ENCODE data around the gene EXOC3L1. TPM values are rescaled to one million over a fixed set of nuclear protein-coding genes. Genes with fewer than 3 reads are reported as not detected.

The EXOC3L1 gene, protein sequence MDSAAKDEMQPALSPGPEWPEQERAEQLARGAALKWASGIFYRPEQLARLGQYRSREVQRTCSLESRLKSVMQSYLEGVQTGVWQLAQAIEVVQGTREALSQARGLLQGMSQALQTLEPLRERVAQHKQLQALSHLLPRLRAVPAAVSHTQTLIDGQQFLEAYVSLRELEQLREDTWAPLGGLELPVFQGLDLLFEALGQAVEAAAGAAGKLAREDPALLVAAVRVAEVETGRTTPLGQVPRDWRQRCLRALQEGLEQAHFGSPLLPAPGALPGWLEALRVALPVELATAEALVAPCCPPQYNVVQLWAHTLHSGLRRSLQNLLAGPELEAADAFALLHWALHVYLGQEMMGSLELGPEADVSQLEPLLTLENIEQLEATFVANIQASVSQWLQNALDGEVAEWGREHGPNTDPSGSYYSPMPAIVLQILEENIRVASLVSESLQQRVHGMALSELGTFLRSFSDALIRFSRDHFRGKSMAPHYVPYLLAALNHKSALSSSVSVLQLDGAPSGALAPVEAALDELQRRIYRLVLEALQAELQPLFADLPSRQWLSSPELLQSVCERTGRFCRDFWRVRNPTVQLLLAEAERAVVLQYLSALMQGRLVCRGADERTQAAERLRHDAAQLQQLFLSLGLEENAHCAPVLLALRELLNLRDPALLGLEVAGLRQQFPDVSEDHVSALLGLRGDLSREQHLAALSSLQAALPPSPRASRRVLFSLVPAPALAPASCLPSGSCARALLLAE
- under 0.01 TPM for total RNA-seq

DNA sequence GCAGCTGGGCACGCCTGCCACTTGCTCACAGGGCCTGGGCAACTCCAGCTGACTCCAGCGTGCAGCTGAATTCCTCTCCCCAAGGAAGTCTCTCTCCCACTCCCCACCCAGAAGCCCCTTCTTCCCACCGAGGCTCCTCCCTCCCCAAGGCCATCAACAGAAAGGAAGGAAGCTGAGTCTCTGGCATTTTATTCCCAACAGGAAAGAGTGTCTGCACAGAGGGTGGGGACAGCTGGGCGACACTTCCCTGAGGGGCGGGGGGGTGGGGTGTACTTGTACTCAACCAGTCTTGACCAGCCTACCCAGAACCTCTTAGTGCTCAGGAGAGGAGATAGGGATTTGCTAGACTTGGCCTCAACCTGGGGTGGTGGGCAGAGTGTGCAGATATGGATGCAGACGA is at the start of gene EXOC3L1:
Gene EXOC3L1 (minus strand): TSS at position 96 of the 400 bp plus-strand sequence. CDS start 460 bp downstream, outside the sequence.
- no peak for DNase-seq (ENCODE audit: low read depth in 2 of 3, low spot score in 2 of 3)

DNA sequence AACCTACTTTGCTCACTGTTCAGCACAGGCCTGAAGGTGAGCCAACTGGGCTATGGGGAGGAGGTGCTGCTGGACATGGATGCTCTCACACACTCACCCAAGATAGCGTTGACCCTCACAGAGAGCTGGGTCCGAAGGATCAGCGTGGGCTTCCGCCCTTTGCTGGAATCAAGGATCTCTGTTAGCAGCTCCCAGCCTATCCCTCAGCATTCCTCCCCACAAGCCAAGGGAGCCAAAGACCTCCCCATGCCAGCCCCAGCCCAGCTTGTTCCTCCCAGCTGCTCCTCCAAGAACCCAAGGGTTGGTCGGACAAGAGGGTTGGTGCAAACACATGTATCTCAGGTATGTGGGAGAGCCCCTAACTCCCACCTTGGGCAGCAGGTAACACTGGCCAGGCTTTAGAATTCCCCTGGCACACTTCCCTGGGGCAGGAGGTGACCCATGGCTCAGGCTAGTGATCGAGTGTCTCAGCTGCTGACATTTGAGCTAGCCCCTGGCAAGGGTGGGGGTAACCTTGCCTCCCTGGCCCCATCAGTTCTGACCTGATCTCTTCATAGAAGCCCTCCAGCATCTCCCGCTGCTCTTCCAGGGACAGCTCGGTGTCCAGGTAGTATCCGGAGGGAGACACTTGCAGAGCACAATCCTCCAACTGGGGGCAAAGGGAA is 49.0 kb upstream of the EXOC3L1 start:
- no peak for DNase-seq (ENCODE audit: low read depth in 2 of 3, low spot score in 2 of 3)

DNA sequence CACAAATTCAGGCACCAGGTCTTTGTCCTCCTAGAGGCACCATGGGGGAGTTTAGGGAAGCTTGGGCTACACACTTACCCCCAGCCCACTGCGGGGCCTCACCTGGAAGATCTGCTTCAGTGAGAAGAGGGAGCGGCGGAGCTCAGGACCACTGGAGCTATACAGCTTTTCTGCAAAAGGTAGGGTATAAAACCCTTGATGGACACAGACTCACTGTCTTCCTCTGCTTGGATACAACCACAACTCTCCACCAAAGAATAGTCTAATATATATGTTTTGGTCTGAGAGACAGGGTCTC is 48.3 kb upstream of the EXOC3L1 start:
- no peak for DNase-seq (ENCODE audit: low read depth in 2 of 3, low spot score in 2 of 3)

DNA sequence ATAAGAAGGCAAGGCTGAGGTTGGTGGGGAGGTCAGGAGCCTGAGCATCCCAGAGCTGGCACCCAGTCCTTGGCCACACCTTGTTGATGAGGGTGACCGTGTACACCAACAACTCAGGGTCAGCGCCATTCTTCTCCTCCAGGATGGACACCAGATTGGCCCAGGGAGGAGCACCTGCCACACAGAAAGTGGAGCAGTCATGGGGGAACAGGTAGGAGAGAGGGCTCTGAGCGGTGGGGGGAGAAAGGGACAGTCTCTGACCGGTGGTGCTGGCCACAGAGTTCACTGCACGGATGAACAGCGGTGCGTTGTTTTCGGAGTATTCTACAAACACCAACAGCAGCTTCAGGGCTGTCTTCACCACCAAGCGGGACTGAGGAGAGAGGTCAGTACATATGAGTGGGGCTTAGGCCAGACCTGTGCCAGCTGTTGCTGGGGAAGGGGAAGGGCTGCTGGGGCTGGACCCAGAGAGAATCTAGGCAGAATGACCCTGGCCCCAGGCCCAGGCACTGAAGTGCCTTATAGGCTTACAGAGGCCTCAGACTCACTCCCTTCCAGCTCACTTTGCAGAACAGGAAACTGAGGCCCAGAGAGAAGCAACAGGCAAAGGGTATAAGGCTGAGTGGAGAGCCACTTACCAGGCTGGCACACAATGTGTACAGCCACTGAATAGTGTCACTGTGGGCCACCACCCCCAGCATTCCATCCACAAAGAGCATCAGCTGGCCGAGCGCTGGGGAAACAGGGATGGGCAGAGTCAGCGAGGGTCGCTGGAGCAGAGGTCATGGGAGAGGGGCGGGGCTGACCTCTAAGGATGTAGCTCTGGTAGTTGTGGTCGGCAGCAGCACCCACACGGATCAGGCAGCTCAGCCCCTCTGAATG is 47.7 kb upstream of the EXOC3L1 start:
- DNase-seq (ENCODE audit: low read depth in 2 of 3, low spot score in 2 of 3) = no peak

DNA sequence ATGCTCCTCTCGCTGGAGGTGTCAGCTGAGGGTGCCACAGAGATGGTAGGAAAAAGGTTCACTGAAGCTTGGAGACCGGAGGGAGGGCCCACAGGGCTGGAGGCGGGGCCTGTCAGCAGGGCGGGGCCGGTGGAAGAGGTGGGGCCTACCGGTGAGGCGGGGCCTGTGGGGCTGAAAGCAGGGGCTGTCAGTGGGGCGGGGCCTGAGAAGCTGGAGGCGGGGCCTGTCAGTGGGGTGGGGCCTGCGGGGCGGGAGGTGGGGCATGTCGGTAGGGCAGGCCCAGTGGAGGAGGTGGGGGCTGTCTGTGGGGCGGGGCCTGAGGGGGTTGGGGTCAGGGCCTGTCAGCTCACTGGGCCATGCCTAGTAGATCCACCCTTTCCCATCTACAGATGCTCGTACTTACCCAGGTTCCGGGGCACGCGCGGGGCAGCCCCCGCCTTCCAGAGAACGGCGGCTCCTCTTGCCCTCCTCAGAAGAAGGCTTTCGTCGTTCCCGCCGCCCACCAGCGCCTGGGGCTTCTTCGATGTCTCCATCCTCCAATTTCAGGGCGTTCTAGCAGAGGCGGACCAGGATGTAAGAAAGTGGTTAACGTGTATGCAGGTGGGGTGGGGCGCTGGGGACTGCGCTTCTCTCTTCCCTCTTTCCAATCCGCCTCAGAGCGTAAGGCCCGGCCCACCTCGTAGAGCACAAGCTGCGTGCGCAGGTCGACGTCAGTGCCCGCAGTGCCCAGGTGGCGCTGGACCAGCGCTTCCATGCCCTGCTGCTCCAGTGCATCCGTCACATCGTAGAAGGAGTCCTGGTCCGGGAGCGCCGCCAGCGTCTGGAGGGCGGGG is 46.8 kb upstream of the EXOC3L1 start:
- peak; percentile 47 to 78 (median 67) for DNase-seq (ENCODE audit: low read depth in 2 of 3, low spot score in 2 of 3)

DNA sequence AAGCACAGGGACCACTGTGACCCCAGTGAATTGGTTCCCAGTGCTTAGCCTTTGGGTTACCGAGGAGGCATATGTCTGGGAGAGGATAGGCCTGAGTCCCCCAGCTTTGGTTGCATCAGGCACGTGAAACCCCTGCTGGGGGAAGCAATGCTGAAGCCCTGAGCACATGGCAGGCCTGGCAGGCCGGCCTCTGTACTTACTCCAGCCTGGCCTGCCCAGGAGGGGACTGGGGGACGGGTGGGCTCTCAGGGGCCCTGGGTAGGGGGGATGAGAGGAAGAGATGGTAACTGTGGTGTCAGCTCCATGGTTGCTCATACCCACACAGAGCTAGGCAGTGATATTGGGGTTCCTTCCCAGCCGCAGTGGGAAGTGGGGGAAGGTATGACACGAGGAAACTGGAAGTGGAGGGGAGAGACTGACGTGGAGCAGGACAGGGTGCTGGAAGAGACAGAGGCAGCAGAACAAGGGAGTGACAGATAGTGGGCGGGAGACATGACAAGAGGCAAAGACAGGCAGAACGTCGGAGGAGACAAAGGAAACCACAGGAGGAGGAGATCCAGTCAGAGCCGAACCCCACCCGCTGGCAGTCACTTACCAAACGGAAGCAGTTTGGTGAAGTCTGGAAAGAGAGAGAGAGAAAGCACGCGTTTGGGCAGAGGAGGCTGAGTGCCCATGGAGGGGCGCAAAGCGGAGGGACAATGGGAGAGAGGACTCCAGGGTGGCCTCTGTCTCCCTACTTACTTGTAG is 46.1 kb upstream of the EXOC3L1 start:
- no peak for DNase-seq (ENCODE audit: low read depth in 2 of 3, low spot score in 2 of 3)

DNA sequence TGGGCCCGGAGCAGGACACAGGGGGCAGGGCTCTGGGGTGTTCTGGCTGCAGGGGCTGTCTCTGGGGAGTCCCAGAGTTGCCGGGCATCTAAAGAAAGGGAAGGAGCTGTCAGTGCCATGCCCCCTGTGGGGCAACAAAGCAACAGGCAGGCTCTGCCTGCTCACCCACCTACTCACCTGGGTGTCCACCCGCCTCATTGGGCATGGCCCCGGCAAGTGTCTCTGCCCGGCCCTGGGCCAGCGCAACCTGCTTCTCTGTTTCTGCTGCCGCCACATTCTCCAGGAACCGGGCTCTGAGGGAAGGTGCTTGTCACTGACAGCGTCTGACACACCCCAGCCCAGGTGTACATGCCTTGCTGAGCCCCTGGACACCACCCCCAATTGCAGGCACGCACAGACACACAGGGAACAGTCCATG is 44.3 kb upstream of the EXOC3L1 start:
- no peak for DNase-seq (ENCODE audit: low read depth in 2 of 3, low spot score in 2 of 3)

DNA sequence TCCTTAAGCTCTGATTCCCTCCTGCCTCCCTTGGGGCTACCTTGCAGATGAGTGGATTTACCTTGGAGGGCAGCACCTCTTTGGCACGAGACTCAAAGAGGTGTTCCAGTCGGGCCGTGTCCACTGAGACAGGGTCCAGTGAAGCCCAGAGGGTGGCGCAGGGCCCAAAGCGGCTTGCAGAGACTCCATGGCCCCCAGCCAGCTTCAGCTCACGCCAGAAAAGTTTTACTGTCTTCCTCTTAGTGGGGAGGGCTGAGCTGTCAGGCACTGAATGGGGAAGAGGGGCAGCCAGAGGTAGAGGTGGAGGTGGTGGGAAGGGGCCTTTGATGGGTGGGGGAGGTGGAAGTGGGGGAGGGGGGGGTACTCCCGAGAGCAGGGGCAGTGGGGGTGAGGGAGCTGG is 43.7 kb upstream of the EXOC3L1 start:
- no peak for DNase-seq (ENCODE audit: low read depth in 2 of 3, low spot score in 2 of 3)

DNA sequence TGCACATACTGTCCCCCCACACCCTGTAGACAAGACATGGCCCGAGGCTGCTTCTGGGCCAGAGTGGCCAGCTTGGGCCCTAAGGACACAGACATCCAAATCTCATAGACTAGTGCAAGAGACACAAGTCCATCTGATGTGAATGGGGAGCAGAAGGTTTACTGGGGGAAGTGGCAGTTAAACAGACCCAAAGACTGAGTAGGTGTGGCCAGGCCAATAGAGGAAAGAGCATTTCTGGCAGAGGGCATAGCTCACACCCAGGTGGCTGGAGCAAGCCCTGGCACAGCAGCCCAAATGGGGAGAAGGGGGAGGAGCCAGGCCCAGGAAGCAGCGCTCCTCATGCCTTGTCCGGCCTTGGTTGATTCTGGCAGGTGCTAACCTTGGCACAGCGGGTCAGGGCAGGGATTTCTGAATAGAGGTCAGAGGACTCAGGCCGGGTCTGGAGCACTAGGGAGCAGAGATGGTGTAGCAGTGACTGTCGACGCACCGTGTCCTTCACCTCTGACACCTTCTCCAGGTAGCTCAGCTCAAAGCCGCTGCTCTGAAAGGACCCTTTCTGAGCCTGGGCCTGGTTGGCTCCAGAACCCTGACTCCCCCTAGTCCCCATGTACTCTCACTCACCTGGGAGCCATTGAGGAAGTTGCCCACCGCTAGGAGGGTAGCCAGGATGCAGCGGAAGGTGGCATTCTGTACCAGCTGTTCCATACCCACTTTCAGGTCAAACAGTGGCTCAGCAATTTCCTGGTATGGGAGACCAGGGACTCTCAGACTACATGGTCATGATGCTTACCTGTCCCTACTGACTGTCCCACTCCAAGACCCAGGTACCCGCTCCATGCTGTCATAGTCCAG is 41.1 kb upstream of the EXOC3L1 start:
- no peak for DNase-seq (ENCODE audit: low read depth in 2 of 3, low spot score in 2 of 3)

DNA sequence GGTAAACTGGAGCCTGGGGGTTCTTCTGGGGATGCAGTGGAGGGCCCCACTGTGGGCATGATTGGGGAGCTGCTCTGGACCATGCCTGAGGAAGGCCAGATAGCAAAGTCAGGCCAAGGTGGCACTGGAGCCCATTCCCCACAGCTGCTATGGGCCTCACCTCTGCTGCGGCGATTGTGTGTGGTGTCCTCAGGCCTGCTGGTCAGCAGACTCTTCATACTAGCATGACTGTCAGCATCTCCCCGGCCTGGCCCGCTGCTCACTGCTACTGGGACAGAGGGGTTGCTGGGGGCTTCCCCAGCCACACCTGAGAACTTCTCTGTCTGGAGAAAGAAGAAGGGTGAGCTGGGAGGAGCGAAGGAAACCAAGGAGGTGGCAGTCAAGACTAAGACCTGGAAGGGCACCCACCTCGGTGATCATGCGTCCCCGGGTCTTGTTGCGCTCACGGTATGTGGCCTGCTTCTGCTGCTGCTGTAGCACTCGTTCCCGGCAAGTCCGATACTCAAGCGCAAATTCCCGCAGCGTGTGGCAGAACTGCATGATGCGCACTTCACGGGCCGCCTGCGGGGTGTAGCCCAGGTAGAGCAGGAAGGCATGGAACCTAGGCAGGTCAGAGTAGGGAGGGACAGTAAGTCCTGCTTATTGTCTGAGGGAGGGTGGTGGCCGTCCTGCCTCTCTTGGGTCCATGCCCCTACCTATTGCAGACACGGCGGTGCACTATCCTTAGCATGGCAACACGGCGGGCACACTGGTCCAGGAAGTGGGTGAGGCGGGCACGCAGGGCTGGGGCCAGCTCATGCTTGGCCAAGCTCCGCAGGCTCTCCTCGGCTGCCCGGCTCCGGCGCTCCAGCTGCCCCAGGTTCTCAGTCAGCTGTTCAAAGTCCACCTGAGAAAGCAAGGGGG is 40.2 kb upstream of the EXOC3L1 start:
- DNase-seq (ENCODE audit: low read depth in 2 of 3, low spot score in 2 of 3) = no peak

DNA sequence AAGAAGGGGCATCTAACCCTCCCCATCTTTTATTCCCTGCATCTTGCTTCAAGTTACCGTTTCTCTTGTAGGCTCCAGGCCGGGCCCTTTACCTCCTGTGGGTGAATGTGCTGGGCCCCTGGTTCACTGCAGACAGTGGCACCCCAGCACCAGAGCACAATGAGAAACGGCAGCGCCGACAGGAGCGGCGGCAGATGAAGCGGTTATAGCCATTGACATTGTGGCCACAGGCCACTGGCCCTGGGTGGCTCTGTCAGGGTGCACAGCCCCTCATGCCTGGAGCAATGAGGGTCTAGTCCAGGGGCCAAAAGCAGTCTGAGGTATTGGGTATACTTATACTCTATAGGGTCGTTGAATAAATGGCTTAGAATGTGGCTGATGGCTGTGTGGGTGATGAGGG is 39.0 kb upstream of the EXOC3L1 start:
- no peak for DNase-seq (ENCODE audit: low read depth in 2 of 3, low spot score in 2 of 3)

DNA sequence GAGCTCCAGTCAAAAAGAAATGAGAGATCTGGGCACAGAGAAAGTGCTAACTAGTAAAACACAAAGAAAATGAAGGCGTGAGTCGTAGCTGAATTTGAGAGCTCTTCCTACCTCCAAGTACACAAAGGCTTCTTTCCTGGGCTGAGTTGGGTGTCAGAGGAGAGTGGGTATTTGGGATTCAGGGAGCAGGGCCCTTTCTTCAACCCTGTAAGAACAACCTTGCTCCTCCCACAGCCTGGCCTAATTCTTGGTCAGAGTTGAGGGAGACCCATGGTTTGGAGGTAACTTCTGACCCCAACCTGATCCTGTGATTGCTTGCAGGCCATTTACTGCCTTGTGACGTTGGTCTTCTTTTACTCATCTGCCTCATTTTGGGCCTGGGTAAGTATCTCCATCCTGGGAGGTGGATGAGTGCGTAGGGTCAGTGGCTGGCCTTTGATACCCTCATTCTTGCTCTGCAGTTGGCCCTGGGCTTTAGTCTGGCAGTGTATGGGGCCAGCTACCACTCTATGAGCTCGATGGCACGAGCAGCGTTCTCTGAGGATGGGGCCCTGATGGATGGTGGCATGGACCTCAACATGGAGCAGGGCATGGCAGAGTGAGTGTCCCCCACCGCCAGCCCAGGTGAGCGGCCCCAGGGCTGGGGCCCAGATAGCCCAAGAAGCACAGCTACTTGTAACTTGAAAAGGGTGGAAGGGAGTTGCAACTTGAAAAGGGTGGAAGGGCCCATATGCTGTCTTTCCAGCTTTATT is 38.3 kb upstream of the EXOC3L1 start:
- DNase-seq (ENCODE audit: low read depth in 2 of 3, low spot score in 2 of 3) = no peak

DNA sequence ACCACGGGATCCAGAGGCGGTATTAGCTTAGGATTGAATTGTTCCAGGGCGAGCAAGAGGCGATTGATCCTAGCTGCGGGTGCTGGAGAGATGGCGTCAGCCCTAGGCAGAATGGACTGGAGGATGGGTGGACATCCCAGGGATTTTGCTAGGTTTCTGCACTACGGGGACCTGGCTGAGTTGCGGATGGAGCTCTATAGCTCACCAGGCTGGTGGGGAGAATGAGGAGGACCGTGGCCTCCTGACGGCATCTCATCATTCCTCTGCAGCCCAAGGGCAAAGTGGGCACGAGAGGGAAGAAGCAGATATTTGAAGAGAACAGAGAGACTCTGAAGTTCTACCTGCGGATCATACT is 37.6 kb upstream of the EXOC3L1 start:
- DNase-seq (ENCODE audit: low read depth in 2 of 3, low spot score in 2 of 3) = no peak

DNA sequence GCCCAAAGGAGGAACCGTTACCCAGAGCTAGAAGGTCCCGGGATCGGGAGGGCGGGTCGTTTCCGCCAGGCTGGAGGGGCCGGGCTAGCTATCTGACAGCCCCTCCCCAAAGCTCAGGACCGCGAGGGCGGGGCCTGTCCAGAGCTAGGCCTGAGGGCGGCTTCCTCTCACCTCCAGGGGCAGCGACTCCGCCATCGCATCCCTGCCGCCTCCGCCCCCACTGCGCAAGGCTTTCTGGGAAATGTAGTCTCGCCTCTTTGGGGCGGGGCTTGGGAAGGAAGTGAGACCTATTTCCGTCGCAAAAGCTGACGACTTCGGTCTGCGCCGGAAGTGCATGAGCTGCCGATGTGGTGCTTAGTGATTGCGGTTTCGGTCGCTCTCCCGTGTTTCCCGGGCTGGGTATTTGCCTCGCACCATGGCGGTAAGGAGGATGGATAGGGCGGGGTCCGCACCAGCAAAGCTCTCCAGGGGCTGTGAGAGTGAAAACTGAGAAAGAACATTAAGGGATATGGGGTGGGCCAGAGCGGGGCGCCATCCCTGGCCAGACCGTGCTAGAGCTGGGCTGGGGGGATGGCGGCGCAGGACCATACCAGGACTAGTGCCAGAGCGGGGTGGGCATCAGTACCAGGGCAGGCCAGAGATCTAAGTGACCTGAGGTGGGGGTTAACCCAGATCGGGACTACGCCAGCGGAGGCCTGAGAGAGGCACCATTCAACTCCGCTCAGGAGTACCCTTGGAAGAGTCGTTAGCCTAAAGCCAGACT is 37.0 kb upstream of the EXOC3L1 start, which contains the start of gene TMEM208:
Gene TMEM208 (plus strand): TSS at position 327 of the 763 bp plus-strand sequence. CDS start 89 bp downstream, at position 416.
- DNase-seq (ENCODE audit: low read depth in 2 of 3, low spot score in 2 of 3) = peak; percentile 98 to 99 (median 99)

DNA sequence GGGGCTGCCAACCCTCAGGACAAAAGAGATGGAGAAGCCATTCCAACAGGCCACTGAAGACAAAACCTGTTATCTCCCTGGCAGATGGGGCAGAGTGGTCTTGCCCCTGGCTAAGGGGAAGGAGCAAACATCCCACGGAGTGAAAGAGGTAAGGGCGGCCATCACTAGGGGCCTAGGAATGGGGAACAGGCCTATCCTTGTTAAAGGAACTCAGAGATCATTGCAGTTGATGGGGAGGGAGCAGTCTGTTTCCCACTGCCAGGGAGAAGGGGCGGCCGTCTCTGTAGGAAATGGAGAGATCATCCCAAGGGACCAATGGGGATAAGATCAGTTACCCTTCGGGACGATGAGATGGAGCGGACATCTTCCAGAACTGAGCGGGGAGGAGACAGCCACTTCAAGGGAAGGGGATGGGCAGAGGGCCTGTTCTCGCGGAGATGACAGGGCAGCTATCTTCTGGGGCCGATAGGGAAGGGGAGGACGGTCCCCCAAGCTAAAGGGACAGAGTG is 36.4 kb upstream of the EXOC3L1 start:
- no peak for DNase-seq (ENCODE audit: low read depth in 2 of 3, low spot score in 2 of 3)
